A673 (cell line): ENCODE data around the gene NFKBIA. TPM values are rescaled to one million over a fixed set of nuclear protein-coding genes. Genes with fewer than 3 reads are reported as not detected.

ENCODE experiments used
- BruUV-seq: library from RNA; stranded (reverse); fragments of 400-500 nt; replicated peaks from 2 replicates; lab custom pipeline; 2021; lab: Mats Ljungman, UMichigan
- CTCF ChIA-PET: fragments of 300-600 bp; sonication (Branson Sonifier 250); formaldehyde crosslinking; loops from one replicate; lab custom pipeline; 2022; ENCODE audit warnings: antibody characterized with exemption; lab: Charles Lee
- POLR2A ChIA-PET: fragments of 300-600 bp; sonication (Branson Sonifier 250); formaldehyde crosslinking; loops from one replicate; lab custom pipeline; 2022; ENCODE audit warnings: antibody characterized with exemption; ENCODE audit not compliant: low non-redundant PET; lab: Charles Lee
- DNase-seq: peaks from one replicate; pipeline ENCODE4 v3.0.0-alpha.2; 2015; ENCODE audit warnings: low spot score
- H3K27ac ChIP-seq: fragments of 200-600 bp; sonication (generic); 2 replicates; pipeline ENCODE4 v1.5.1; 2016; ENCODE audit warnings: mixed run types, low read depth, mild to moderate bottlenecking, mixed read lengths, antibody characterized with exemption, low read length; ENCODE audit not compliant: poor library complexity, severe bottlenecking
- H3K27me3 ChIP-seq: fragments of 200-600 bp; sonication (generic); replicated peaks from 2 replicates; pipeline ENCODE4 v1.6.1; 2017; ENCODE audit warnings: mixed run types, low read depth, mild to moderate bottlenecking, mixed read lengths, antibody characterized with exemption, low read length; ENCODE audit not compliant: insufficient read depth, poor library complexity
- H3K36me3 ChIP-seq: fragments of 200-600 bp; sonication (generic); 2 replicates; pipeline ENCODE4 v1.6.1; 2016; ENCODE audit warnings: mixed run types, mild to moderate bottlenecking, mixed read lengths, antibody characterized with exemption, low read length; ENCODE audit not compliant: insufficient read depth, poor library complexity, severe bottlenecking
- H3K4me1 ChIP-seq: fragments of 200-600 bp; sonication (generic); 2 replicates; pipeline ENCODE4 v1.6.1; 2017; ENCODE audit warnings: mixed run types, mild to moderate bottlenecking, mixed read lengths, antibody characterized with exemption, low read length; ENCODE audit not compliant: insufficient read depth, poor library complexity, severe bottlenecking
- H3K4me3 ChIP-seq: fragments of 200-600 bp; sonication (generic); 2 replicates; pipeline ENCODE4 v1.5.1; 2016; ENCODE audit warnings: low read depth, mixed run types, mild to moderate bottlenecking, mixed read lengths, low read length; ENCODE audit not compliant: poor library complexity, severe bottlenecking
- H3K9me3 ChIP-seq: fragments of 200-600 bp; sonication (generic); 2 replicates; pipeline ENCODE4 v1.6.1; 2016; ENCODE audit warnings: mixed run types, low read depth, mild to moderate bottlenecking, mixed read lengths, antibody characterized with exemption, low read length; ENCODE audit not compliant: poor library complexity, severe bottlenecking
- EZH2 ChIP-seq: fragments of 200-600 bp; sonication (generic); IDR thresholded peaks from 2 replicates; pipeline ENCODE4 v1.6.1; 2017; ENCODE audit warnings: borderline replicate concordance, low read depth, mild to moderate bottlenecking, mixed read lengths, antibody characterized with exemption, low read length; ENCODE audit not compliant: poor library complexity, severe bottlenecking
- intact Hi-C: fragments of 100-400 bp; cut with micrococcal nuclease; formaldehyde crosslinking; loops from one replicate; pipeline ENCODE4 v1.10.0; 2022; ENCODE audit not compliant: unreplicated experiment
- total RNA-seq: library from RNA; stranded (reverse); gene quantifications from 2 replicates; pipeline ENCODE4 v1.2.3, GENCODE V29; 2021
- TF ChIP-seq, protein P1 (sequence below): fragments of 300-800, 200-600 bp; sonication (generic); conservative IDR thresholded peaks from 2 replicates; pipeline ENCODE4 v1.5.1; 2017; ENCODE audit warnings: low read depth, mild to moderate bottlenecking, antibody characterized with exemption, low read length, moderate library complexity, mixed read lengths

NFKBIA gene
- total RNA-seq, 1 experiment from 2014 or later = 73.9 TPM

DNA sequence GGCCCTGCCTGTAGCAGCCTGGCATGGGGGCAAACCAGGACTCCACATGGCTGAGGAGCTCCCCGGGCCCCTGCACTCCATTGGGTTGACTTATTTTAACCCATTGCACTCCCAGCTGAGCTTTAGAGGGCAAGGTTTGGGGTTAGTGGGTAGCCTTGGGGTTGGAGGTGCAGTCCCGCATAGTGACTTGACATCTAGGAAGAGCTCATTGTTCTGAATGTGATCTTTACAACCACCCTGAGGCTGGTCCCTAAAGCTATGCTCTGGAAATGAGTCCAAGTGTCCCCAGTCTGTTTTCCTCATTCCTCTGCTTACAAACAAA lies 36.4 kb downstream of the NFKBIA start:
- Histone ChIP-seq H3K9me3 (no peaks in the 10 kb centered on the region), H3K4me3 (no peak overlapping the region), H3K27me3 (no peaks in the 10 kb centered on the region), H3K36me3 (no peaks in the 10 kb centered on the region), H3K4me1 (peaks cover 13% of the 10 kb centered on the region), H3K27ac (peak overlapping the region; percentile 18)
- DNase-seq = no peak
- POLR2A ChIA-PET = no interaction called here
- CTCF ChIA-PET = no interaction called here
- no peak for TF ChIP-seq EZH2
- TF ChIP-seq, protein P1, sequence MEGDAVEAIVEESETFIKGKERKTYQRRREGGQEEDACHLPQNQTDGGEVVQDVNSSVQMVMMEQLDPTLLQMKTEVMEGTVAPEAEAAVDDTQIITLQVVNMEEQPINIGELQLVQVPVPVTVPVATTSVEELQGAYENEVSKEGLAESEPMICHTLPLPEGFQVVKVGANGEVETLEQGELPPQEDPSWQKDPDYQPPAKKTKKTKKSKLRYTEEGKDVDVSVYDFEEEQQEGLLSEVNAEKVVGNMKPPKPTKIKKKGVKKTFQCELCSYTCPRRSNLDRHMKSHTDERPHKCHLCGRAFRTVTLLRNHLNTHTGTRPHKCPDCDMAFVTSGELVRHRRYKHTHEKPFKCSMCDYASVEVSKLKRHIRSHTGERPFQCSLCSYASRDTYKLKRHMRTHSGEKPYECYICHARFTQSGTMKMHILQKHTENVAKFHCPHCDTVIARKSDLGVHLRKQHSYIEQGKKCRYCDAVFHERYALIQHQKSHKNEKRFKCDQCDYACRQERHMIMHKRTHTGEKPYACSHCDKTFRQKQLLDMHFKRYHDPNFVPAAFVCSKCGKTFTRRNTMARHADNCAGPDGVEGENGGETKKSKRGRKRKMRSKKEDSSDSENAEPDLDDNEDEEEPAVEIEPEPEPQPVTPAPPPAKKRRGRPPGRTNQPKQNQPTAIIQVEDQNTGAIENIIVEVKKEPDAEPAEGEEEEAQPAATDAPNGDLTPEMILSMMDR = no peak
- intact Hi-C loops = no loop called here
- BruUV-seq = no TSS peak

DNA sequence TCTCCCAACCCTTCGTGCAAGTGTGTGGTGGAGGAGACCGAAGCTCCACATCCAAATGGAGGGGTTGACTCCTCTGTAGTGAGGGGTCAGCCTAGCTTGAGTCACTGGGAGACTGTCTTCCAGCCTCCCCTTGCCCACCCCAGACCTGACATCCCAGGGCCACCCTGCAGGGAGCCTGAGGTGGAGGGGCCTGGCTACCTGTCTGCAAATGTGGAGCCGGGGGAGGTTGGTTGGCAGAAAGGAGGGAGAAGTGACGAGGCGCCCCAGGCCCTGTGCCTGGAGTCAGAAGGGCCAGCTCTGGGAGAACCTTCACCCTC lies 37.5 kb downstream of the NFKBIA start:
- H3K9me3 ChIP-seq = no peaks in the 10 kb centered on the region
- CTCF ChIA-PET = interaction anchor here (0.6 kb wide), 1 partner anchor 194 kb away, joined by 3 read pairs; no protein-coding TSS in a partner anchor
- no peak overlapping the region for H3K4me3 ChIP-seq
- intact Hi-C loops = no loop called here
- TF ChIP-seq, protein P1 = no peak
- no peak for TF ChIP-seq EZH2
- peak overlapping the region; percentile 52 for H3K27ac ChIP-seq
- no TSS peak for BruUV-seq
- DNase-seq = no peak
- H3K4me1 ChIP-seq = peaks cover 13% of the 10 kb centered on the region
- POLR2A ChIA-PET = no interaction called here
- no peaks in the 10 kb centered on the region for H3K36me3 ChIP-seq
- H3K27me3 ChIP-seq = no peaks in the 10 kb centered on the region

DNA sequence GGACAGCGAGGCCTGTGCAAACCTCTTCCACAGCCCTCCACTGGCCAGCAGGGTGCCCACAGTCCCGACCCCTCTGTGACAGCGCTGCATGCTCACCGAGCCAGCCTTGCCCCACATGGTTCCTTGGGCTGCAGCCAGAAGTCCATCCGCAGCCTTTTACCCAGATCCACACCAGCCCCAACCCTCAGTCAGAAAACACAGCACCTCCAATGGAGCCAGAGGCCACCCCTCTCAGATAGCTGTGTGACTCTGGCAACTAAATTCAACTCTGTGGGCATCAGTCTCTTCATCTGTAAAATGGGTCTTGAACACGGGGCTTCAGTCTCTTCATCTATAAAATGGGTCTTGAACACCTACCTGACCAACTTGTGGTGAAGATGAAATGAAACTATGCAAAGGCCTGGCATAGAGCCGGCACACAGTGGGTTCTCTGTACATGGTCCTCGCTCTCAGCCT lies 38.0 kb downstream of the NFKBIA start:
- Histone ChIP-seq H3K9me3 (no peaks in the 10 kb centered on the region), H3K27ac (no peak overlapping the region), H3K4me1 (peaks cover 13% of the 10 kb centered on the region), H3K4me3 (no peak overlapping the region), H3K27me3 (no peaks in the 10 kb centered on the region), H3K36me3 (no peaks in the 10 kb centered on the region)
- POLR2A ChIA-PET = no interaction called here
- no TSS peak for BruUV-seq
- CTCF ChIA-PET = no interaction called here
- intact Hi-C loops = no loop called here
- no peak for DNase-seq
- TF ChIP-seq EZH2 = no peak
- TF ChIP-seq, protein P1 = no peak
